Skin of body (tissue), 2 donors: ENCODE data around the gene ZNHIT1. TPM values are rescaled to one million over a fixed set of nuclear protein-coding genes. Genes with fewer than 3 reads are reported as not detected.
A peak's percentile ranks its signal among the peaks of the same experiment; 100 is the strongest.

Experiments used
- DNase-seq: peaks from one replicate; lab custom pipeline; 2025; lab: John Stamatoyannopoulos, UW
- total RNA-seq: library from RNA; depleted of rRNA; stranded (reverse); fragments of >200 nt; gene quantifications from one replicate; pipeline ENCODE4 v1.2.3, GENCODE V29; 2014

Gene ZNHIT1
- total RNA-seq, result 52.8 TPM

GRCh38 chr7:101217388-101218235, at the start of gene ZNHIT1, which contains the start of gene PLOD3:
TSS of gene ZNHIT1 (plus strand) at chr7:101218165. CDS start at chr7:101218196, 31 bp downstream.
TSS of gene PLOD3 (minus strand) at chr7:101217581. CDS start at chr7:101217274, 307 bp downstream.
- DNase-seq, result peak; percentile 99

GRCh38 chr7:101168412-101169049, 49.4 kb upstream of the ZNHIT1 start:
- no peak for DNase-seq

GRCh38 chr7:101169110-101169837, 48.7 kb upstream of the ZNHIT1 start:
- DNase-seq, result no peak

GRCh38 chr7:101169838-101170551, 48.0 kb upstream of the ZNHIT1 start:
- no peak for DNase-seq

- no peak for DNase-seq
Observed at GRCh38 chr7:101170617-101171441, 47.1 kb upstream of the ZNHIT1 start.

GRCh38 chr7:101171442-101171837, 46.5 kb upstream of the ZNHIT1 start:
- no peak for DNase-seq

GRCh38 chr7:101172005-101172853, 45.7 kb upstream of the ZNHIT1 start:
- DNase-seq, result no peak

GRCh38 chr7:101172854-101173751, 44.9 kb upstream of the ZNHIT1 start:
- no peak for DNase-seq

GRCh38 chr7:101173752-101174244, 44.2 kb upstream of the ZNHIT1 start:
- no peak for DNase-seq

GRCh38 chr7:101174322-101174854, 43.6 kb upstream of the ZNHIT1 start:
- no peak for DNase-seq

GRCh38 chr7:101175664-101176063, 42.3 kb upstream of the ZNHIT1 start:
- no peak for DNase-seq

- no peak for DNase-seq
Observed at GRCh38 chr7:101177644-101178043, 40.3 kb upstream of the ZNHIT1 start.

GRCh38 chr7:101179117-101179516, 38.8 kb upstream of the ZNHIT1 start:
- DNase-seq, result no peak

- no peak for DNase-seq
Observed at GRCh38 chr7:101179713-101180112, 38.3 kb upstream of the ZNHIT1 start.

- DNase-seq, result no peak
Observed at GRCh38 chr7:101180130-101180755, 37.7 kb upstream of the ZNHIT1 start, which contains the start of gene NAT16. TSS of gene NAT16 (minus strand) at chr7:101180293. CDS start at chr7:101174807, 5,486 bp downstream.

GRCh38 chr7:101185258-101185839, 32.6 kb upstream of the ZNHIT1 start:
- no peak for DNase-seq

- DNase-seq, result no peak
Observed at GRCh38 chr7:101186194-101186593, 31.8 kb upstream of the ZNHIT1 start.
